ENCODE data around the gene MSH5.

DNA sequence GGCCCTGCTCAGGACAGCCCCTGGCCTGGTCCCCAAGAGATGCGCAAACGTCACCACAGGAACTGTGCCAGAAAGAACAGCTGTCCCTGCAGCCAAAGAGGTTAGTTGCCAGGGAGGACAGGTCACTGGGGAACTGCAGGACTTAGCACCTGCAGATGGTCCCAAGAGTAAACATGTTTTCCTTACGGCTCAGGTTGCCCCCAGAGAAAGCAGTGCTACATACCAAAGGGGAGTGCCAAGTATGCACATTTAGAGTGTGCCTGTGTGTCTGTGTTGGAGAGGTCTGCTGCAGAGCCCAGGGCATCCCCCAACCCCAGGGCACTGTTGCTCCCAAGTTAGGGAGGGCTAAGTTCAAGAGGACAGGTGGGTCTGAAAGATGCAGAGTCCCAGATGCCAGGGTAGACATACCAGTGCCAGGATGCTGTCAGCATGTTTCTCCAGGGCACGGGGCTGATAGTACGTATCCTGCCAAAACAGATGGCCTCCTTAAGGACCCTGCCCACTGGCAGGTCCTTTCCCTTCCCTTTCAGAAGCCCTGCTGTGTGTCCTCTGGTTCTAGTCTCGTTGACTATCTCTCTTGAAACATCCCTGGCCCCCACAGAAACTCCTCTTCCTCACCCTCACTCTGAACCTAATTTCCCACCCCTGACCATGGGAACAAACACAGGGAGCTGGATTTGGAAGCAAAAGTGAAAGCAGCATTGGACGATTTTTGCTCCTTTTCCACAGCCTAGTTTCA is 38.0 kb upstream of the MSH5 start:
- TF ChIP-seq, protein P1, sequence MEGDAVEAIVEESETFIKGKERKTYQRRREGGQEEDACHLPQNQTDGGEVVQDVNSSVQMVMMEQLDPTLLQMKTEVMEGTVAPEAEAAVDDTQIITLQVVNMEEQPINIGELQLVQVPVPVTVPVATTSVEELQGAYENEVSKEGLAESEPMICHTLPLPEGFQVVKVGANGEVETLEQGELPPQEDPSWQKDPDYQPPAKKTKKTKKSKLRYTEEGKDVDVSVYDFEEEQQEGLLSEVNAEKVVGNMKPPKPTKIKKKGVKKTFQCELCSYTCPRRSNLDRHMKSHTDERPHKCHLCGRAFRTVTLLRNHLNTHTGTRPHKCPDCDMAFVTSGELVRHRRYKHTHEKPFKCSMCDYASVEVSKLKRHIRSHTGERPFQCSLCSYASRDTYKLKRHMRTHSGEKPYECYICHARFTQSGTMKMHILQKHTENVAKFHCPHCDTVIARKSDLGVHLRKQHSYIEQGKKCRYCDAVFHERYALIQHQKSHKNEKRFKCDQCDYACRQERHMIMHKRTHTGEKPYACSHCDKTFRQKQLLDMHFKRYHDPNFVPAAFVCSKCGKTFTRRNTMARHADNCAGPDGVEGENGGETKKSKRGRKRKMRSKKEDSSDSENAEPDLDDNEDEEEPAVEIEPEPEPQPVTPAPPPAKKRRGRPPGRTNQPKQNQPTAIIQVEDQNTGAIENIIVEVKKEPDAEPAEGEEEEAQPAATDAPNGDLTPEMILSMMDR (IDR thresholded peaks at IDR 0.05) = no peak
- TF ChIP-seq POLR2A (IDR thresholded peaks at IDR 0.05) = no peak
- TF ChIP-seq POLR2AphosphoS5 (IDR thresholded peaks at IDR 0.05) = no peak
